ENCODE results near the gene DPP9. TPM values are rescaled to one million over a fixed set of nuclear protein-coding genes. Genes with fewer than 3 reads are reported as not detected.

DPP9 gene
- total and polyA plus RNA-seq, 2 of the 13 experiments (the other 11 are each of a cell fraction or from before 2014, with no cell fraction given) = 8.4 to 25.8 TPM

GRCh38 chr19:4654437-4655361 lies 68.9 kb downstream of the DPP9 start (continued):
- TF ChIP-seq, protein P1, sequence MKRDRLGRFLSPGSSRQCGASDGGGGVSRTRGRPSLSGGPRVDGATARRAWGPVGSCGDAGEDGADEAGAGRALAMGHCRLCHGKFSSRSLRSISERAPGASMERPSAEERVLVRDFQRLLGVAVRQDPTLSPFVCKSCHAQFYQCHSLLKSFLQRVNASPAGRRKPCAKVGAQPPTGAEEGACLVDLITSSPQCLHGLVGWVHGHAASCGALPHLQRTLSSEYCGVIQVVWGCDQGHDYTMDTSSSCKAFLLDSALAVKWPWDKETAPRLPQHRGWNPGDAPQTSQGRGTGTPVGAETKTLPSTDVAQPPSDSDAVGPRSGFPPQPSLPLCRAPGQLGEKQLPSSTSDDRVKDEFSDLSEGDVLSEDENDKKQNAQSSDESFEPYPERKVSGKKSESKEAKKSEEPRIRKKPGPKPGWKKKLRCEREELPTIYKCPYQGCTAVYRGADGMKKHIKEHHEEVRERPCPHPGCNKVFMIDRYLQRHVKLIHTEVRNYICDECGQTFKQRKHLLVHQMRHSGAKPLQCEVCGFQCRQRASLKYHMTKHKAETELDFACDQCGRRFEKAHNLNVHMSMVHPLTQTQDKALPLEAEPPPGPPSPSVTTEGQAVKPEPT (CRISPR knock-in tag; IDR thresholded peaks at IDR 0.05; ENCODE audit: low read depth) = no peak
- no peak for TF ChIP-seq NAIF1 (CRISPR knock-in tag; IDR thresholded peaks at IDR 0.05; ENCODE audit: borderline replicate concordance)
- TF ChIP-seq ZNF136 (CRISPR knock-in tag; IDR thresholded peaks at IDR 0.05; ENCODE audit: low read depth) = no peak
- TF ChIP-seq ZSCAN30 (CRISPR knock-in tag; IDR thresholded peaks at IDR 0.05) = no peak
- no peak for TF ChIP-seq KAT8 (CRISPR knock-in tag; IDR thresholded peaks at IDR 0.05)
- TF ChIP-seq NR2F6 (IDR thresholded peaks at IDR 0.05) = peak; percentile 42
- peak; percentile 48; the same call in 1 of the 2 replicates for TF ChIP-seq NR2F6 (CRISPR knock-in tag; IDR thresholded peaks at IDR 0.05)
- no peak for TF ChIP-seq SRY (CRISPR knock-in tag; IDR thresholded peaks at IDR 0.05)
- TF ChIP-seq HMG20B (CRISPR knock-in tag; conservative IDR thresholded peaks at IDR 0.05) = no peak
- peak; percentile 73 for TF ChIP-seq RBM22 (optimal IDR thresholded peaks at IDR 0.05; ENCODE audit: low read length)
- TF ChIP-seq ETS1 (CRISPR knock-in tag; IDR thresholded peaks at IDR 0.05) = no peak
- no peak for TF ChIP-seq MED13 (CRISPR knock-in tag; IDR thresholded peaks at IDR 0.05)
- no peak for TF ChIP-seq ZNF557 (CRISPR knock-in tag; IDR thresholded peaks at IDR 0.05)
- no peak for TF ChIP-seq ZNF263 (CRISPR knock-in tag; IDR thresholded peaks at IDR 0.05)
- TF ChIP-seq SKIL (CRISPR knock-in tag; IDR thresholded peaks at IDR 0.05; ENCODE audit: borderline replicate concordance) = no peak
- no peak for TF ChIP-seq ZBTB21 (CRISPR knock-in tag; IDR thresholded peaks at IDR 0.05)
- no peak for TF ChIP-seq HES4 (CRISPR knock-in tag; IDR thresholded peaks at IDR 0.05; ENCODE audit: borderline replicate concordance)
- TF ChIP-seq NR2C2 (CRISPR knock-in tag; IDR thresholded peaks at IDR 0.05; ENCODE audit: borderline replicate concordance) = 0 out of 2 replicates have a peak, but pooled peaks have one; percentile 39
- no peak for TF ChIP-seq ZNF772 (CRISPR knock-in tag; IDR thresholded peaks at IDR 0.05)
- no peak for TF ChIP-seq ZNF274 (CRISPR knock-in tag; IDR thresholded peaks at IDR 0.05)
- peak; percentile 69 for TF ChIP-seq AKAP8 (CRISPR knock-in tag; IDR thresholded peaks at IDR 0.05)
- TF ChIP-seq ZC3H4 (CRISPR knock-in tag; IDR thresholded peaks at IDR 0.05; ENCODE audit: borderline replicate concordance) = no peak
- no peak for TF ChIP-seq SMARCE1 (IDR thresholded peaks at IDR 0.05; ENCODE audit: borderline replicate concordance)
- no peak for TF ChIP-seq DR1 (CRISPR knock-in tag; IDR thresholded peaks at IDR 0.05)
- TF ChIP-seq ZFP82 (CRISPR knock-in tag; IDR thresholded peaks at IDR 0.05; ENCODE audit: borderline replicate concordance) = no peak
- no peak for TF ChIP-seq ZNF30 (CRISPR knock-in tag; IDR thresholded peaks at IDR 0.05)
- no peak for TF ChIP-seq SMARCC2 (IDR thresholded peaks at IDR 0.05)
- TF ChIP-seq MAX (IDR thresholded peaks at IDR 0.05) = no peak
